ENCODE data around the gene IPO9. TPM values are rescaled to one million over a fixed set of nuclear protein-coding genes. Genes with fewer than 3 reads are reported as not detected.
A peak's percentile ranks its signal among the peaks of the same experiment; 100 is the strongest.

IPO9 gene
- polyA plus RNA-seq (ENCODE audit: insufficient read length in 10 of 10), result 10 to 100 TPM; 38.9 to 56.4 (median 49.1) TPM
- long read RNA-seq, donor 1, full-length matches to known transcripts, result 5 of 5 reads
- long read RNA-seq, donor 1, partial matches to known transcripts, result 0 of 5 reads
- long read RNA-seq, donor 1, other reads (novel, unspliced or antisense), result 0 of 5 reads
- long read RNA-seq, donor 2, result 0 reads
- long read RNA-seq, donor 3, result 0 reads
- long read RNA-seq, donor 4, result 0 reads
- long read RNA-seq, donor 5, result 0 reads
- long read RNA-seq, donor 6, full-length matches to known transcripts, result 2 of 7 reads
- long read RNA-seq, donor 6, partial matches to known transcripts, result 5 of 7 reads
- long read RNA-seq, donor 6, other reads (novel, unspliced or antisense), result 0 of 7 reads
- long read RNA-seq, donor 7, partial matches to known transcripts, result 5 of 5 reads
- long read RNA-seq, donor 7, other reads (novel, unspliced or antisense), result 0 of 5 reads
- long read RNA-seq, donor 8, full-length matches to known transcripts, result 1 of 1 reads
- long read RNA-seq, donor 8, partial matches to known transcripts, result 0 of 1 reads
- long read RNA-seq, donor 8, other reads (novel, unspliced or antisense), result 0 of 1 reads
- long read RNA-seq, donor 9, result 0 reads

GRCh38 chr1:201828820-201829774, at the start of gene IPO9:
Gene IPO9, plus strand, starts transcription at chr1:201829157. Its CDS starts 53 bp downstream, at chr1:201829210.
- peak; percentile 94 to 98 (median 96) for DNase-seq

- no peak for DNase-seq
Measured at GRCh38 chr1:201779351-201779880, 49.5 kb upstream of the IPO9 start.

- no peak for DNase-seq
Measured at GRCh38 chr1:201780952-201781351, 48.0 kb upstream of the IPO9 start.

GRCh38 chr1:201781437-201781836, 47.5 kb upstream of the IPO9 start:
- no peak for DNase-seq

- DNase-seq, result no peak
Measured at GRCh38 chr1:201782353-201782752, 46.6 kb upstream of the IPO9 start.

GRCh38 chr1:201783058-201783457, 45.9 kb upstream of the IPO9 start:
- no peak for DNase-seq

GRCh38 chr1:201783572-201783971, 45.4 kb upstream of the IPO9 start:
- no peak for DNase-seq

GRCh38 chr1:201785291-201785690, 43.7 kb upstream of the IPO9 start:
- no peak for DNase-seq

GRCh38 chr1:201786824-201787223, 42.1 kb upstream of the IPO9 start:
- DNase-seq, result no peak

- DNase-seq, result no peak
Measured at GRCh38 chr1:201788296-201788695, 40.7 kb upstream of the IPO9 start.

- no peak for DNase-seq
Measured at GRCh38 chr1:201789245-201789644, 39.7 kb upstream of the IPO9 start.

- peak in 2 of 3 donors; percentile 15 to 41 for DNase-seq
Measured at GRCh38 chr1:201790261-201790660, 38.7 kb upstream of the IPO9 start.

GRCh38 chr1:201791051-201791778, 37.7 kb upstream of the IPO9 start:
- DNase-seq, result peak; percentile 51 to 82 (median 55)

GRCh38 chr1:201791779-201792173, 37.2 kb upstream of the IPO9 start:
- peak; percentile 14 to 84 (median 64) for DNase-seq

GRCh38 chr1:201792534-201793305, 36.2 kb upstream of the IPO9 start:
- peak; percentile 81 to 89 (median 83) for DNase-seq

GRCh38 chr1:201793306-201793925, 35.5 kb upstream of the IPO9 start:
- no peak for DNase-seq

GRCh38 chr1:201795066-201795465, 33.9 kb upstream of the IPO9 start:
- peak in 1 of 3 donors; percentile 40 for DNase-seq

GRCh38 chr1:201800246-201800645, 28.7 kb upstream of the IPO9 start:
- no peak for DNase-seq

- DNase-seq, result no peak
Measured at GRCh38 chr1:201806801-201807200, 22.2 kb upstream of the IPO9 start.
